NOMO-1 (cell line): ENCODE measurements around the gene KRTAP2-4.
"Not testable (repeated sequence)": the region's sequence is repeated elsewhere in the genome, so short reads cannot be mapped to it uniquely, and the experiment has no call there.

Experiments used
- DNase-seq, 2 experiments: peaks; one replicate each; lab custom pipeline; 2025; ENCODE audit not compliant: unreplicated experiment in 2 of 2; lab: John Stamatoyannopoulos, UW

Gene KRTAP2-4, protein sequence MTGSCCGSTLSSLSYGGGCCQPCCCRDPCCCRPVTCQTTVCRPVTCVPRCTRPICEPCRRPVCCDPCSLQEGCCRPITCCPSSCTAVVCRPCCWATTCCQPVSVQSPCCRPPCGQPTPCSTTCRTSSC

DNA sequence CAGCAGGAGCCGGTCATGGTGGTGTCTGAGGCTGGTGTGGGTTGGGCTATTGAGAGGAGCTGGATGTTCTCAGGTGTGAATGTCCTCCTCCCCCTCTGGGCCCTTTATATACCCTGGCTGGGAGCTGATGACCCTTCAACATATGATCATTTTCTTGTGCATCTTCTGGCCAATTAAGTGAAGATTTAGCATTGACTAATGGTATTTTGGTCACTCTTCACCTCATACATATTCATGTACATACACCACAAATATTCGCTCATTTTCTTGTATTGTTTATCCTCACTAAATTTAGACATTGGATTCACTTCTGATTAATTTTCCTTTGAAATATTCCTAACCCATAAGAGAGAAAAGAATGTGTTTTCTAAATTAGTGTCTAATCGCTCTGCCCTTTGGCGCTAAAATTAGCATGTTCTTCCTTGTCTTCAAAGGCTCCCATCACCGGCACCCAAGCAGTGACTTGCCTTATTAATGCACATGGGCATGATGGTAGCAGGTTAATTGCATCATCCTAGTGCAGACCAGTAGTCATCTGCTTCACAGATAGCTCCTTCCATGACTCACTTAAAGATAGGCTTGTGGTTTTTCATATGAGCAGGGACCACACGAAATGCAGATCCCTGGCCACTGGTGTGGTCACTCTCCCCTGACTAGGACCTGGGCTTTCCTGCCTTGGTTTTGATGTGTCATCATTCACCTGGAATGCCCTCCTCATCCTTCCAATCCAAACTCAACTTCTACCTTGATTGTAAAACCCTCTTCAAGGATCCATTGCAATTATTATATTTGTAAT, at the start of gene KRTAP2-4:
Gene KRTAP2-4 (minus strand): TSS at position 51 of the 796 bp plus-strand sequence. CDS start 34 bp downstream, at position 17.
- peak in 1 of 2 experiments; percentile 46 for DNase-seq

DNA sequence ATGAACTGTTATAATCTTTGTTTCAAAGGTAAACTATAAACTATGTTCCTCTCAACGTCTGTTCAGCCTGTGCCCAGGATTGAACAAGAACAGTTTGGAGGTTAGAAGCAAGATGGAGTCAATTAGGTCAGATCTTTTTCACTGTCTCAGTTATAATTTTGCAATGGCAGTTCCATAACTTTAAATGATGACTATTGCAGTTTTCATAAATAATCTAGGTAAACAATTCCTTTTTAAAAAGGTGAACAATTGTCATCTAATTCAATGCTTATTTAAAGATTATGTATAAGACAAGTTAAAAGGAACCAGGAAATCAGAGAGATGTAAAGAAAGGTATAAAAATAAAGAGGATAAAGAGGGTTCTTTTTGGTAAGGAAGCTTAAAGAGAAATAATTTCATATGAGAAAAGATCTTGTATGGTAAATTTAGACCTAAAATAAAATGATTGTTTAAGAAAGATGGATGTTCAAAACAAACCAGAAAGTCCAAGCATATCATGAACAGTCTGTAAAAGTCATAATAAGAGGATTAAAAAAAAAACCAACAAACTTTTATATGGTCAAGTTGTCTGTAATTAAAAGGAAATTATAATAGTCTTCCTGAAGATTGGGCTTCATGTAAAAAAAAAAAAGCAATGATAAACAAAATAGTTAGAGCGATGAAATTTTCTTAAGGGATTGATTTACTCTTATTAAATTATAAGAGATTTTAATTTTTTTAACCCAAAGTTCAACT, 45.6 kb upstream of the KRTAP2-4 start:
- DNase-seq, result no peak

DNA sequence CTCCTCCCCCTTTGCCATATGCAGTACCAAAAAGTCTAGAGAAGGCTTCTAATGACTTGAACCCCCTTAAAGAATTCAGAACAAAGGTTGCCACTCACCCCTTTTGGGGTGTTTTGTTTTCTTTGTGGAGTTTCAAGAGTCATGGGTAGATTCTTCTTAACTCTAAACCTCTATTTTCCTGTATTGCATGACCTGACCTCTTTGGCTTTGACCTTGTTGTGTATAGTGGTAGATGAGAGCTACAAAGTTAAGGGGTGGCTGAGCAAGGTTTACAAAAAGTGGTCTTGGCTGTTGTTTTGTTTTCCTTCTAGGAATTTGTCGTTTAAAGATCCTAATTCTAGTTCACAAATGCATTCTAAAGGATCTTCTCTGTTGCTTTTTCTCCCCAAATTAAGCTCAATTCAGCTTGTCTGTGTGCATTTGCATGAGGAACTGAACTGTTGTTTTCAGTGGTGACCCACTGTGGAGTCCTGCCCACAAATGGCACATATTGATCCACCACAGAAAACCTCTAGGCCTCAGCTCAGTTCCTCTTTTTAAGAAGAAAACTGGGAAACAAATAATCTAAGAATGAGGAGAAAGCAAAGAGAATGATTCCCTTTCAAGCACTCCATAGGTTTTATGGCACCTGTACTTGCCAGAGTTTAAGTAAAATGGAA, 43.2 kb upstream of the KRTAP2-4 start:
- DNase-seq, result peak in 1 of 2 experiments; percentile 36

DNA sequence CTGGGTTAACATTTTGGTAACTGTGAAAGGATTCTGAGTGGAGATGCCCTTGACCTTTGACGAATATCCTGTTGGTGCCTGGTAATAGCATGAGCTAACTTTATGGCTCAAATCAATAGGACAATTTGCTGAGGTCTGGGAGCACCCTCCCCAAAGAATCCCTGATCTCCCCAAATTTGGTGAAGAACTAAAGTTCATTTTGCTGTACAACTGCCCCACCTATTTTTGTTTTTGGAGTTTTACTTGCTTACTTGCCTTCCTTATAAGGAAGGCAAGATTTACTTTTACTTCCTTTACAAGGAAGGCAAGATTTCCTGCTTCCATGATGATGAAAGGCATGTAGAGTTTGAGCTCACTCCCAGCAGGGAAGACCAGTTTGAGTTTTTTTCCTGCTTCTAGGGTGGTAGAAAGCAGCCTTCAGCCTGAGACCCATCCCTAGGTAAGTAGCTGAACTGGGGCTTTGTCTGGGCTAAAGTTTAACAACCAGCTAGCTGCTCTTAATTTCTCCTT, 42.3 kb upstream of the KRTAP2-4 start:
- no peak for DNase-seq

DNA sequence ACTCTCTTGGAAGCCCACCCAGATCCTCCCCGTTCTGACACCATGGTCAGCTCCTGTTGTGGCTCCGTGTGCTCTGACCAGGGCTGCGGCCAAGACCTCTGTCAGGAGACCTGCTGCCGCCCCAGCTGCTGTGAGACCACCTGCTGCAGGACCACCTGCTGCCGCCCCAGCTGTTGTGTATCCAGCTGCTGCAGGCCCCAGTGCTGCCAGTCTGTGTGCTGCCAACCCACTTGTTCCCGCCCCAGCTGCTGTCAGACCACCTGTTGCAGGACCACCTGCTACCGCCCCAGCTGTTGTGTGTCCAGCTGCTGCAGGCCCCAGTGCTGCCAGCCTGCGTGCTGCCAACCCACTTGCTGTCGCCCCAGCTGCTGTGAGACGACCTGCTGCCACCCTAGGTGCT, 39.7 kb upstream of the KRTAP2-4 start, which contains the start of gene KRTAP4-9:
Gene KRTAP4-9 (plus strand): TSS at position 43 of the 400 bp plus-strand sequence. CDS start 0 bp downstream, at position 43.
- not testable (repeated sequence) for DNase-seq

DNA sequence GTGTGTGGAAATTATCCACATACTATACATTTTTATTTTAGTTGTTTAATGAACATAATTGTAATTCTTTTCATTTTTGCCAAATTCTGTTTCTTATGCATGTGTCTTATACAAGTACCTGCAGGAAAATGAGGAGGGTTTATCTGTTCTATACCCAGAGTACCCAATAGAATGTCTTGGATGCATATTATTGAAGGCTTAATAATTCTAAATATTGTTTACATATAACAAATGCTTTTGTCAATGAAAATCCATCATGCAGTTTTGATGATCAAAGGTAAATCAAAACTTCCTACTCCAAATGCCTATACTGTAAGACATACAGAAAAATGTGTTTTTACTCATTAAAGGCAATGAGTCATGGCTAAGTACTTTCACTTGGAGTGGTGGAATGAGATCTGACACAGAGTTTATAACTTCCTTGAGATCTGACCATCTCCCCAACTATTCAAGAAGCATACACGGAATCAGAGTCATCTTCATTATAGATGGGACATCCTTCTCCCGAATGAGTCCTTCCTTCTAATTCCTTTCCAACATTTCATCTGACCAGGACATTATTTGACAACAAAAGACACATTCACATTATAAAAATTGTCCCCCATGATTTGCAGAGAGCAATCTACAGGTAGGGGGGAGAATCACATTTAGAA, 38.8 kb upstream of the KRTAP2-4 start:
- DNase-seq, result not testable (repeated sequence)

DNA sequence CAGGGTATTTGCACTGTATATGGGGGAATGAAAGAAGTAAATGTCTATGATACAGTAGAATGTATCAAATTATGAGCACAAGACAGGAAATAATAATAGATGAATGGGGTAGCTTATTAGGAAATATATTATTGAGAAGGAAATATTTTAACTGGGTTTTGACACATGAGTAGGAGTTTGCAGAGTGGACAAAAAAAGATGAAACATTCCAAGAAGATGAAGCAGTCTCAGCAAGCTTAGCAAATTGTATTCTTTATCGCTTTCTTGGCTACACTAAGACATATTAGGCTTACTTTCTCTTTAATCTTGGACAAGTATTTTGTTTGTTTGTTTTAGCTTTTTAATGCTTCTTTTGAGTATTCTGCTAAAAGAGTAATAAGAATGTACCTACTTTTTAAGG, 38.2 kb upstream of the KRTAP2-4 start:
- no peak for DNase-seq

DNA sequence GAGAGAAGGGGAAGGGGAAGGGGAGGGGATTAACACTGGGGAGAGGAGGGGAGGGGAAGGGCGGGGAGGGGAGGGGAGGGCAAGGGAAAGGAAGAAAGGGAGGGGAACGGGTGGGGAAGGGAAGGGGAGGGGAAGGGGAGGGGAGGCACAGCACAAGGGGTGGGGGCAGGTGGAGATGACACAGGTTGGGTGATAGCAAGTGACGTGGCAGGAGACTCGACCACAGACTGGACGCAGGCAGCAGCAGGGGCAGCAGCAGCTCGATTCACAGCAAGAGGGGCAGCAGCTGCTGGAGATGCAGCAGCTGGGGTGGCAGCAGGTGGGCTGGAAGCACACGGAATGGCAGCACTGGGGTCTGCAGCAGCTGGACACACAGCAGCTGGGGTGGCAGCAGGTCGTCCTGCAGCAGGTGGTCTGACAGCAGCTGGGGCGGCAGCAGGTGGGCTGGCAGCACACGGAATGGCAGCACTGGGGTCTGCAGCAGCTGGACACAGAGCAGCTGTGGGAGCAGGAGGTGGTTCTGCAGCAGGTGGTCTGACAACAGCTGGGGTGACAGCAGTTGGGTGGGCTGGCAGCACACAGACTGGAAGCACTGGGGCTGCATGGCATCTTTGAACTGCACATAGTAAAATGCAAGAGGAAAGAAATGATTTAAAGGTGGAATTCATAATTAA, 36.0 kb upstream of the KRTAP2-4 start, which contains the start of gene KRTAP4-16:
Gene KRTAP4-16 (minus strand): TSS at position 624 of the 674 bp plus-strand sequence. CDS start 0 bp downstream, at position 624.
- no peak for DNase-seq

DNA sequence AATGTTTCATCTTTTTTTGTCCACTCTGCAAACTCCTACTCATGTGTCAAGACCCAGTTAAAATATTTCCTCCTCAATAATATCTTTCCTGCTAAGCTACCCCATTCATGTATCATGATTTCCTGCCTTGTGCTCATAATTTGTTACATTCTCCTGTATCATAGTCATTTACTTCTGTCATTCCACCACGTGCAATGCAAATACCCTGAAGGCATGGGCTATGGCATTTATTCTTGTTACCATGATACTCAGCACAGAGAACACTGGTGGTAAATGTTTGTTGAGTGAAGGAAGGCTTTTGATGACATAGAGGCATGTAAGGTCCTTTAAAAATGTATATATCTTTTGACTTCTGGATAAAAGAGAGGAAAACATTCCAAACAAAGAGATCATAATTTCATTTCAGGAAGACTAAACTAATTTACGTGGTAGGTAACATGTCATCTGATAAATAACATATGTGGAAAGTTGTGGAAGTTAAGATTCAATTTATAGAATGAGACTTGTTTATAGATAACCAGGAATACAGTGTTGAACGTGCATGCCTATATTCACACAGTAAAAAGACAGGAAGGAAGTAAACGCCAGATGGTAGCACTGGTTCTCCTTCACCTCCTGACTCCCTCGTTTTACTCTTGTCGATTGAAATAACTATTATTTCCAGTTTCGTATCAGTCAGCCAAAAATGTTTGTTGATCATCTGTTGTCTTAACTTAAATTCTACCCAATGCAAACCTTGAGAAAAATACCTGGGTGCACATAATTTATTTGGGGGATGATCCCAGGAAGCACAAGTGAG, 34.2 kb upstream of the KRTAP2-4 start:
- not testable (repeated sequence) for DNase-seq

DNA sequence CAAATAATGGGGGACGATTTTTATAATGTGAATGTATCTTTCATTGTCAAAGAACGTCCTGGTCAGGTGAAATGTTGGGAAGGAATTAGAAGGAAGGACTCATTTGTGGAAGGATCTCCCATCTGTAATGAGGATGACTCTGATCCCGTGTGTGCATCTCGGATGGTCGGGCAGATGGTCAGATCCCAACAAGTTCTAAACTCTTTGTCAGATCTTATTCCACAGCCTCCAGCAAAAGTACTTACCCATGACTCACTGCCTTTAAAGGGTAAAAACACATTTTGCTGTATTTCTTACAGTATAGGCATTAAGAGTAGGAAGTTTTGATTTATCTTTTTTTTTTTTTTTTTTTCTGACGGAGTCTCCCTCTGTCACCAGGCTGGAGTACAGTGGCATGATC, 32.8 kb upstream of the KRTAP2-4 start:
- DNase-seq, result no peak

DNA sequence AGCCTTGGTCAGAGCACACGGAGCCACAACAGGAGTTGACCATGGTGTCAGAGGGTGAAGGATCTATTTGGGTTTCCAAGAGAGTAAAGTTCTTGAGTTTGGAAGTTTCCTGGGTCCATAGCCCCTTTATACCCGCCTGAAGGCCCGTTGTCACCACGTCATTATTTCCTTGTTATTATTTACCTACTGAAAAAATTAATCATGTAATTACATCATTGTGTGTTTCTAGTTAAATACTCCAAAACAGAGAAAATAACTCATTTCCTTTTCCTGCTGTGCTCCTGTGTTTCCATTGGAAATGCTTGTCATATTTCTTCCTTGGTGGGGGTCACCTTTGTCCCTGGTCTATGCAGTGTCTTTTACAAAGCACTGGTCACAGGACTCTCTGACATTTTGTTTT, 32.4 kb upstream of the KRTAP2-4 start, which contains the start of gene KRTAP4-8:
Gene KRTAP4-8 (minus strand): TSS at position 101 of the 400 bp plus-strand sequence. CDS start 58 bp downstream, at position 43.
- DNase-seq, result no peak

DNA sequence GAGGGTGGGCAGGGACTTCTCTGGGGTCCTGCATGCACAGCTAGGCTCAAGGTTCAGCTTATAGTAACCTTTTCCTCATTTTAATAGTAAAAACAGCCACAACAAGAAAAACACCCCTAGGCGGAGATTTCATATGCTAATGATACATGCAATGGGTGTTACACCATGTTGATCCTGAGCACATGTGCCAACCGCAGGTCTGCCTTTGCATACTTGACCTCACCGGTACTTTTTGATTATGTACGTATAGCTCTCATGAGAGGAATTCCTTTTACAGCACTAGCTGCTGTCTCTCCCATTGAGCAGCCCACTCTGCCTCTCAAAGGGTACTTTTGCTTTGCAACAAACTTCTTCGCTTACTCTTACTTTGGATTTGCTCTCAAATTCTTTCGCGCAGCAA, 30.4 kb upstream of the KRTAP2-4 start:
- DNase-seq, result no peak

DNA sequence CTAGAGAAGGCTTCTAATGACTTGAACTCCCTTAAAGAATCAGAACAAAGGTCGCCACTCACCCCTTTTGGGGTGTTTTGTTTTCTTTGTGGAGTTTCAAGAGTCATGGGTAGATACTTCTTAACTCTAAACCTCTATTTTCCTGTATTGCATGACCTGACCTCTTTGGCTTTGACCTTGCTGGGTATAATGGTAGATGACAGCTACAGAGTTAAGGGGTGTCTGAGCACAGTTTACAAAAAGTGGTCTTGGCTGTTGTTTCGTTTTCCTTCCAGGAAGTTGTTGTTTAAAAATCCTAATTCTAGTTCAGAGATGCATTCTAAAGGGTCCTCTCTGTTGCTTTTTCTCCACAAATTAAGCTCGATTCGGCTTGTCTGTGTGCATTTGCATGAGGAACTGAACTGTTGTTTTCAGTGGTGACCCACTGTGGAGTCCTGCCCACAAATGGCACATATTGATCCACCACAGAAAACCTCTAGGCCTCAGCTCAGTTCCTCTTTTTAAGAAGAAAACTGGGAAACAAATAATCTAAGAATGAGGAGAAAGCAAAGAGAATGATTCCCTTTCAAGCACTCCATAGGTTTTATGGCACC, 23.2 kb upstream of the KRTAP2-4 start:
- peak in 1 of 2 experiments; percentile 44 for DNase-seq

DNA sequence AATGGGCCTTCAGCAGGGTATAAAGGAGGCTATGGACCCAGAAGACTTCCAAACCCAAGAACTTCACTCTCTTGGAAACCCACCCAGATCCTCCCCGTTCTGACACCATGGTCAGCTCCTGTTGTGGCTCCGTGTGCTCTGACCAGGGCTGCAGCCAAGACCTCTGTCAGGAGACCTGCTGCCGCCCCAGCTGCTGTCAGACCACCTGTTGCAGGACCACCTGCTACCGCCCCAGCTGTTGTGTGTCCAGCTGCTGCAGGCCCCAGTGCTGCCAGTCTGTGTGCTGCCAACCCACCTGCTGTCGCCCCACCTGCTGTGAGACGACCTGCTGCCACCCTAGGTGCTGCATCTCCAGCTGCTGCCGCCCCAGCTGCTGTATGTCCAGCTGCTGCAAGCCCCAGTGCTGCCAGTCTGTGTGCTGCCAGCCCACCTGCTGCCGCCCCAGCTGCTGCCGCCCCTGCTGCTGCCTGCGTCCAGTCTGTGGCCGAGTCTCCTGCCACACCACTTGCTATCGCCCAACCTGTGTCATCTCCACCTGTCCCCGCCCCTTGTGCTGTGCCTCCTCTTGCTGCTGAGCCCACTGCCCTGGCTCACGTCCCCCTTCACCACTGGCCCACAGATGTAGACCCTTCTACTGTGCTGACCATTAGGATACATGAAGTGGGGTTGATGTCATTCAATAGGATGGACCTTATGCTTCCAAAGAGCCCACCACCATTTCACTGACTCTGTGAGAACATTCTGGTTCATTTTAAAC, 18.6 kb upstream of the KRTAP2-4 start, which contains the start of gene KRTAP4-7:
Gene KRTAP4-7 (plus strand): TSS at position 51 of the 757 bp plus-strand sequence. CDS start 57 bp downstream, at position 108.
- not testable (repeated sequence) for DNase-seq

DNA sequence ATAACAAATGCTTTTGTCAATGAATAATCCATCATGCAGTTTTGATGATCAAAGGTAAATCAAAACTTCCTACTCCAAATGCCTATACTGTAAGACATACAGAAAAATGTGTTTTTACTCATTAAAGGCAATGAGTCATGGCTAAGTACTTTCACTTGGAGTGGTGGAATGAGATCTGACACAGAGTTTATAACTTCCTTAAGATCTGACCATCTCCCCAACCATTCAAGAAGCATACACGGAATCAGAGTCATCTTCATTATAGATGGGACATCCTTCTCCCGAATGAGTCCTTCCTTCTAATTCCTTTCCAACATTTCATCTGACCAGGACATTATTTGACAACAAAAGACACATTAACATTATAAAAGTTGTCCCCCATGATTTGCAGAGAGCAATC, 17.7 kb upstream of the KRTAP2-4 start:
- DNase-seq, result not testable (repeated sequence)

DNA sequence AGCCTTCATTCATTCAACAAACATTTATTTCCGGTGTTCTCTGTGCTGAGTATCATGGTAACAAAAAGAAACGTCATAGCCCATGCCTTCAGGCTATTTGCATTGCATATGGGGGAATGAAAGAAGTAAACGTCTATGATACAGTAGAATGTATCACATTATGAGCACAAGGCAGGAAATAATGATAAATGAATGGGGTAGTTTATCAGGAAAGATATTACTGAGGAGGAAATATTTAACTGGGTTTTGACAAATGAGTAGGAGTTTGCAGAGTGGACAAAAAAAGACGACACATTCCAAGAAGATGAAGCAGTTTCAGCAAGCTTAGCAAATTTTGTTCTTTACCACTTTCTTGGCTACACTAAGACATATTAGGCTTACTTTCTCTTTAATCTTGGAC, 16.9 kb upstream of the KRTAP2-4 start:
- DNase-seq, result no peak

DNA sequence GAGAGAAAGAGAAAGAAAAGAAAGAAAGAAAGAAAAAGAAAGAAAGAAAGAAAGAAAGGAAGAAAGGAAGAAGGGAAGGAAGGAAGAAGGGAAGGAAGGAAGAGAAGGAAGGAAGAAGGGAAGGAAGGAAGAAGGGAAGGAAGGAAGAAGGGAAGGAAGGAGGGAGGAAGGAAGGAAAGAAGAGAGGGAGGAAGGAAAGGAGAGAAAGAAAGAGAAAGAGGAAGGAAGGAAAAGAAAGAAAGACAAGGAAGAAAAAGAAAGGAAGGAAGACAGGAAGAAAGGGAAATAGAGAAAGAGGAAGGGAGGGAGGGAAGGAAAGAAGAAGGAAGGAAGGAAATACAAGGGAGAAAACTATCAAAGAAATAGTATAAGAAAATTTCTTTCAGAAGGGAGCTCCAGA, 11.1 kb upstream of the KRTAP2-4 start:
- no peak for DNase-seq
